Measurements from ENCODE around the gene PDE4D. TPM values are rescaled to one million over a fixed set of nuclear protein-coding genes. Genes with fewer than 3 reads are reported as not detected.

PDE4D gene
- total RNA-seq, 1 donor from 2014 or later: 14.2 TPM

DNA sequence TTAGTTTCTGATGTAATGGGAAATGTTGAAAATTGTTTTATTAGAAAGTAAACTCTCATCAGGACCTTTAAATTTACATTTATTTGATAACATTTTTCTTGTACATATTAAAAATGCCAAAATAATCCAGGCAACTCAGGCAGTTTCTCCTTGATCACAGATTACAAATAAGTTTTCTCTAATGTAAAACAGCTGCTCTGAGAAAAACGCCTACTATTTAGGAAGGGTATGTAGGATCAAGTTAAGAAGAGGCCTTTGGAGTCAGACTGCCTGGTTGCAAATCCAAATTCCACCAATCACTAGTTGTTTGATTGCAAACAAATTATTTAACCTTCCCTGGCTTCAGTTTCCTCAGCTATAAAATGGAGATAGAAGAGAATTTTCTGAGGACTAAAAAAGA is 610.8 kb downstream of the PDE4D start:
- Histone ChIP-seq H3K4me1 (ENCODE audit: insufficient read depth, low read length) (no peaks in the 10 kb centered on the region), H3K27me3 (ENCODE audit: insufficient read depth, low read length) (no peaks in the 10 kb centered on the region), H3K79me2 (ENCODE audit: insufficient read depth, low read length) (no peaks in the 10 kb centered on the region), H3K9ac (ENCODE audit: low read length) (no peak overlapping the region), H3K4me3 (ENCODE audit: insufficient read depth, low read depth, low read length) (no peak overlapping the region), H2AFZ (ENCODE audit: low read depth, low read length) (no peak overlapping the region), H3K4me2 (ENCODE audit: low read length) (no peak overlapping the region), H3K36me3 (ENCODE audit: insufficient read depth, low read length) (no peaks in the 10 kb centered on the region), H3K27ac (ENCODE audit: low read depth, low read length) (no peak overlapping the region), H3K9me3 (ENCODE audit: insufficient read depth, low read depth, low read length) (no peaks in the 10 kb centered on the region), H4K20me1 (ENCODE audit: insufficient read depth, low read length) (no peaks in the 10 kb centered on the region)
- H3K27ac Mint-ChIP-seq (ENCODE audit: unreplicated experiment): no peak overlapping the region
- no peak overlapping the region for H3K4me3 Mint-ChIP-seq (ENCODE audit: unreplicated experiment)
- H3K36me3 Mint-ChIP-seq (ENCODE audit: low read depth, unreplicated experiment): no peaks in the 10 kb centered on the region
- DNase-seq (ENCODE audit: low read depth): no peak
- peaks cover 2% of the 10 kb centered on the region for H3K27me3 Mint-ChIP-seq (ENCODE audit: low read depth, unreplicated experiment)
- TF ChIP-seq EZH2 (IDR thresholded peaks at IDR 0.05; ENCODE audit: insufficient read depth, low read length): no peak
- TF ChIP-seq, protein P1, sequence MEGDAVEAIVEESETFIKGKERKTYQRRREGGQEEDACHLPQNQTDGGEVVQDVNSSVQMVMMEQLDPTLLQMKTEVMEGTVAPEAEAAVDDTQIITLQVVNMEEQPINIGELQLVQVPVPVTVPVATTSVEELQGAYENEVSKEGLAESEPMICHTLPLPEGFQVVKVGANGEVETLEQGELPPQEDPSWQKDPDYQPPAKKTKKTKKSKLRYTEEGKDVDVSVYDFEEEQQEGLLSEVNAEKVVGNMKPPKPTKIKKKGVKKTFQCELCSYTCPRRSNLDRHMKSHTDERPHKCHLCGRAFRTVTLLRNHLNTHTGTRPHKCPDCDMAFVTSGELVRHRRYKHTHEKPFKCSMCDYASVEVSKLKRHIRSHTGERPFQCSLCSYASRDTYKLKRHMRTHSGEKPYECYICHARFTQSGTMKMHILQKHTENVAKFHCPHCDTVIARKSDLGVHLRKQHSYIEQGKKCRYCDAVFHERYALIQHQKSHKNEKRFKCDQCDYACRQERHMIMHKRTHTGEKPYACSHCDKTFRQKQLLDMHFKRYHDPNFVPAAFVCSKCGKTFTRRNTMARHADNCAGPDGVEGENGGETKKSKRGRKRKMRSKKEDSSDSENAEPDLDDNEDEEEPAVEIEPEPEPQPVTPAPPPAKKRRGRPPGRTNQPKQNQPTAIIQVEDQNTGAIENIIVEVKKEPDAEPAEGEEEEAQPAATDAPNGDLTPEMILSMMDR (IDR thresholded peaks at IDR 0.05; ENCODE audit: insufficient read depth, low read depth, low read length): no peak
- no peak for FAIRE-seq
- H3K4me1 Mint-ChIP-seq (ENCODE audit: low read depth, unreplicated experiment): peaks cover 6% of the 10 kb centered on the region
- H3K9me3 Mint-ChIP-seq (ENCODE audit: unreplicated experiment): no peaks in the 10 kb centered on the region

DNA sequence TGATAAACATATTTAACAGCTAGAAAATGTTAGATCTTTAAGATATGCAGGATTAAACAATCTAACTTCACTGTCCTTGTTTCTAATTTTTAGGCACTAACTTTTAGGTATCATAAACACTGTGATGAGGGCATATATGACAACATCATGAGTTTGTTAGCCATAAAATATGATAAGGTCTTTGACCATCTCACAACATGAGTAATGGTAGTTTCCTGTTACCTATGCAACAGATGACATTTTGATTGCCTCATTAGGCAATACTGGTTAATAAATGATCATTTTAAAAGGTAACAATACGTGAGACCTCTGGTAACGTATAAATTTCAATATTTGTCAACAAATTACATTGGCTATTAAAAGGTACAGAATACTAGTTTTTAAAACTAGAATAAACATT is 613.5 kb downstream of the PDE4D start:
- peaks cover 2% of the 10 kb centered on the region for H3K27me3 Mint-ChIP-seq (ENCODE audit: low read depth, unreplicated experiment)
- H3K4me1 Mint-ChIP-seq (ENCODE audit: low read depth, unreplicated experiment): peaks cover 4% of the 10 kb centered on the region
- H3K9me3 Mint-ChIP-seq (ENCODE audit: unreplicated experiment): no peaks in the 10 kb centered on the region
- no peak overlapping the region for H2AFZ ChIP-seq (ENCODE audit: low read depth, low read length)
- no peak overlapping the region for H3K27ac ChIP-seq (ENCODE audit: low read depth, low read length)
- H3K4me2 ChIP-seq (ENCODE audit: low read length): no peak overlapping the region
- no peaks in the 10 kb centered on the region for H3K27me3 ChIP-seq (ENCODE audit: insufficient read depth, low read length)
- no peaks in the 10 kb centered on the region for H3K36me3 Mint-ChIP-seq (ENCODE audit: low read depth, unreplicated experiment)
- H3K9me3 ChIP-seq (ENCODE audit: insufficient read depth, low read depth, low read length): no peaks in the 10 kb centered on the region
- no peak overlapping the region for H3K4me3 Mint-ChIP-seq (ENCODE audit: unreplicated experiment)
- FAIRE-seq (no peak), DNase-seq (ENCODE audit: low read depth) (no peak)
- no peaks in the 10 kb centered on the region for H4K20me1 ChIP-seq (ENCODE audit: insufficient read depth, low read length)
- no peak overlapping the region for H3K9ac ChIP-seq (ENCODE audit: low read length)
- no peak overlapping the region for H3K4me3 ChIP-seq (ENCODE audit: insufficient read depth, low read depth, low read length)
- H3K27ac Mint-ChIP-seq (ENCODE audit: unreplicated experiment): no peak overlapping the region
- H3K79me2 ChIP-seq (ENCODE audit: insufficient read depth, low read length): no peaks in the 10 kb centered on the region
- H3K36me3 ChIP-seq (ENCODE audit: insufficient read depth, low read length): no peaks in the 10 kb centered on the region
- TF ChIP-seq EZH2 (IDR thresholded peaks at IDR 0.05; ENCODE audit: insufficient read depth, low read length): no peak
- TF ChIP-seq, protein P1 (IDR thresholded peaks at IDR 0.05; ENCODE audit: insufficient read depth, low read depth, low read length): no peak
- peaks cover 6% of the 10 kb centered on the region for H3K4me1 ChIP-seq (ENCODE audit: insufficient read depth, low read length)

DNA sequence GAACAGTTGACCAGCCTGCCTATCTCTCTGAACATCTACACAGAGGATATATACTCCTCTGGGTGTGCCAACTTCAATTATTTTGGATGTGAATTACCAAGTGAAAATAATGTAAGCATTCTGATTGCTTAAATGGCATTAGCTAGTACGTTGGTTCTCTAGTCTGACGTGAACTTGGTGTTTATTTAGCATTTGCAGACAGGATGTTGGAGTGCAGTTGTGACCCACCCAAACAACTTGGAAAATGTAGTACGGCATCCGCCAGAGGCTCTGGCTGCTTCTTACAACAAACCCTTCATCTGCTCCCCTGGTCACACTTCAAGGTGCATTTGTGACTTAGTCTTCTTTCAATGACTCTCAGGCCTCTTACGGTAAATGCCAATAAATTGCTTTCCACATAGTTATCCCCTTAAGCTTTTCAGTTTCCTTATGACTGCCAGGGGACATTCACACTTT is 616.6 kb downstream of the PDE4D start:
- Histone ChIP-seq H2AFZ (ENCODE audit: low read depth, low read length) (no peak overlapping the region), H3K27ac (ENCODE audit: low read depth, low read length) (no peak overlapping the region), H3K9ac (ENCODE audit: low read length) (no peak overlapping the region), H3K4me2 (ENCODE audit: low read length) (no peak overlapping the region), H3K9me3 (ENCODE audit: insufficient read depth, low read depth, low read length) (no peaks in the 10 kb centered on the region), H4K20me1 (ENCODE audit: insufficient read depth, low read length) (no peaks in the 10 kb centered on the region), H3K27me3 (ENCODE audit: insufficient read depth, low read length) (no peaks in the 10 kb centered on the region), H3K36me3 (ENCODE audit: insufficient read depth, low read length) (no peaks in the 10 kb centered on the region), H3K79me2 (ENCODE audit: insufficient read depth, low read length) (no peaks in the 10 kb centered on the region), H3K4me1 (ENCODE audit: insufficient read depth, low read length) (peaks cover 6% of the 10 kb centered on the region), H3K4me3 (ENCODE audit: insufficient read depth, low read depth, low read length) (no peak overlapping the region)
- no peak for DNase-seq (ENCODE audit: low read depth)
- Mint-ChIP-seq H3K27ac (ENCODE audit: unreplicated experiment) (no peak overlapping the region), H3K4me3 (ENCODE audit: unreplicated experiment) (no peak overlapping the region), H3K4me1 (ENCODE audit: low read depth, unreplicated experiment) (peaks cover 5% of the 10 kb centered on the region), H3K9me3 (ENCODE audit: unreplicated experiment) (no peaks in the 10 kb centered on the region), H3K36me3 (ENCODE audit: low read depth, unreplicated experiment) (no peaks in the 10 kb centered on the region), H3K27me3 (ENCODE audit: low read depth, unreplicated experiment) (no peaks in the 10 kb centered on the region)
- FAIRE-seq: no peak
- TF ChIP-seq, protein P1 (IDR thresholded peaks at IDR 0.05; ENCODE audit: insufficient read depth, low read depth, low read length): no peak
- no peak for TF ChIP-seq EZH2 (IDR thresholded peaks at IDR 0.05; ENCODE audit: insufficient read depth, low read length)

Data from astrocyte (in vitro differentiated cells and primary cell).